Measurements from ENCODE around the gene IGSF9B.

DNA sequence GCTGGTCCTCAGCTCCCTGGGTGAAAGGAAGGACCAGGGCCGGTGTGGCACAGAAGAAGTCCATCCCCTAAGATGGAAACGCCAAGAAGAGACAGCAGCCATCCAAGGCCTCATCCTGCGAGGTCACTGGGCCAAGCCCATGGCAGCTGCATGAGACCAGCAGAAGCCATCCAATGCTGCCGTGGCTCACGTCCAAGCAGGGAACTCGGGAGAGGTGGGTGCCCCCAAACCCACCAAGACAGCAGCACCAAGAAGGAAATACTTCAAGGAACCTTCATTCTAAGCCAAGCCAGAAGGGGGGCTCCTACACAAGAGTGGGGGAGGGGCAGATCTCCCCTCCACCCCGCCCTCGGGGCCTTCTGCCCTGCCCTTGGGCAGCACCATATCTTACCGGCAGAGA is 49.6 kb downstream of the IGSF9B start:
- TF ChIP-seq NRF1 (conservative IDR thresholded peaks at IDR 0.05 in 1 of 2, IDR thresholded peaks at IDR 0.05 in 1 of 2) (no peak), SPI1 (IDR thresholded peaks at IDR 0.05; ENCODE audit: borderline replicate concordance, low read depth, low read length) (no peak), CREM (IDR thresholded peaks at IDR 0.05; ENCODE audit: low read depth) (no peak)
- TF ChIP-seq, protein P1, sequence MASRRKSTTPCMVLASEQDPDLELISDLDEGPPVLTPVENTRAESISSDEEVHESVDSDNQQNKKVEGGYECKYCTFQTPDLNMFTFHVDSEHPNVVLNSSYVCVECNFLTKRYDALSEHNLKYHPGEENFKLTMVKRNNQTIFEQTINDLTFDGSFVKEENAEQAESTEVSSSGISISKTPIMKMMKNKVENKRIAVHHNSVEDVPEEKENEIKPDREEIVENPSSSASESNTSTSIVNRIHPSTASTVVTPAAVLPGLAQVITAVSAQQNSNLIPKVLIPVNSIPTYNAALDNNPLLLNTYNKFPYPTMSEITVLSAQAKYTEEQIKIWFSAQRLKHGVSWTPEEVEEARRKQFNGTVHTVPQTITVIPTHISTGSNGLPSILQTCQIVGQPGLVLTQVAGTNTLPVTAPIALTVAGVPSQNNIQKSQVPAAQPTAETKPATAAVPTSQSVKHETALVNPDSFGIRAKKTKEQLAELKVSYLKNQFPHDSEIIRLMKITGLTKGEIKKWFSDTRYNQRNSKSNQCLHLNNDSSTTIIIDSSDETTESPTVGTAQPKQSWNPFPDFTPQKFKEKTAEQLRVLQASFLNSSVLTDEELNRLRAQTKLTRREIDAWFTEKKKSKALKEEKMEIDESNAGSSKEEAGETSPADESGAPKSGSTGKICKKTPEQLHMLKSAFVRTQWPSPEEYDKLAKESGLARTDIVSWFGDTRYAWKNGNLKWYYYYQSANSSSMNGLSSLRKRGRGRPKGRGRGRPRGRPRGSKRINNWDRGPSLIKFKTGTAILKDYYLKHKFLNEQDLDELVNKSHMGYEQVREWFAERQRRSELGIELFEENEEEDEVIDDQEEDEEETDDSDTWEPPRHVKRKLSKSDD (conservative IDR thresholded peaks at IDR 0.05; ENCODE audit: low read length): no peak
- TF ChIP-seq, protein P2, sequence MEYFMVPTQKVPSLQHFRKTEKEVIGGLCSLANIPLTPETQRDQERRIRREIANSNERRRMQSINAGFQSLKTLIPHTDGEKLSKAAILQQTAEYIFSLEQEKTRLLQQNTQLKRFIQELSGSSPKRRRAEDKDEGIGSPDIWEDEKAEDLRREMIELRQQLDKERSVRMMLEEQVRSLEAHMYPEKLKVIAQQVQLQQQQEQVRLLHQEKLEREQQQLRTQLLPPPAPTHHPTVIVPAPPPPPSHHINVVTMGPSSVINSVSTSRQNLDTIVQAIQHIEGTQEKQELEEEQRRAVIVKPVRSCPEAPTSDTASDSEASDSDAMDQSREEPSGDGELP (CRISPR knock-in tag; IDR thresholded peaks at IDR 0.05; ENCODE audit: borderline replicate concordance): no peak
